DMS79 (cell line): Measurements from ENCODE around the gene NUP133.
"Not testable (repeated sequence)": the region's sequence is repeated elsewhere in the genome, so short reads cannot be mapped to it uniquely, and the experiment has no call there.

ENCODE experiments used
- DNase-seq: peaks from one replicate; lab custom pipeline; 2025; lab: John Stamatoyannopoulos, UW

The NUP133 gene

GRCh38 chr1:229448845-229449244 lies 59.3 kb downstream of the NUP133 start:
- no peak for DNase-seq

- DNase-seq: no peak
Observed at GRCh38 chr1:229448354-229448753, 59.8 kb downstream of the NUP133 start.

- DNase-seq: no peak
Observed at GRCh38 chr1:229447809-229448252, 60.3 kb downstream of the NUP133 start.

- no peak for DNase-seq
Observed at GRCh38 chr1:229445828-229446227, 62.3 kb downstream of the NUP133 start.

GRCh38 chr1:229440851-229441537 lies 67.1 kb downstream of the NUP133 start:
- no peak for DNase-seq

GRCh38 chr1:229438021-229438420 lies 70.1 kb downstream of the NUP133 start:
- DNase-seq: no peak

GRCh38 chr1:229437443-229437842 lies 70.7 kb downstream of the NUP133 start:
- DNase-seq: no peak

- no peak for DNase-seq
Observed at GRCh38 chr1:229436201-229436600, 71.9 kb downstream of the NUP133 start.

GRCh38 chr1:229434641-229435051 lies 73.5 kb downstream of the NUP133 start:
- DNase-seq: no peak

GRCh38 chr1:229434005-229434640 lies 74.0 kb downstream of the NUP133 start, which contains the start of gene ACTA1:
ACTA1 (minus strand) TSS chr1:229434094; CDS start chr1:229433115, 979 bp downstream.
- no peak for DNase-seq

- no peak for DNase-seq
Observed at GRCh38 chr1:229433364-229434004, 74.7 kb downstream of the NUP133 start.

- no peak for DNase-seq
Observed at GRCh38 chr1:229432905-229433304, 75.2 kb downstream of the NUP133 start.

GRCh38 chr1:229432116-229432461 lies 76.1 kb downstream of the NUP133 start:
- DNase-seq: no peak

GRCh38 chr1:229431284-229432115 lies 76.6 kb downstream of the NUP133 start:
- DNase-seq: no peak

- DNase-seq: no peak
Observed at GRCh38 chr1:229430761-229431283, 77.3 kb downstream of the NUP133 start.

GRCh38 chr1:229428256-229428655 lies 79.9 kb downstream of the NUP133 start:
- DNase-seq: no peak

- no peak for DNase-seq
Observed at GRCh38 chr1:229427572-229427971, 80.6 kb downstream of the NUP133 start.

- DNase-seq: no peak
Observed at GRCh38 chr1:229425564-229426159, 82.5 kb downstream of the NUP133 start.

- no peak for DNase-seq
Observed at GRCh38 chr1:229420765-229421164, 87.4 kb downstream of the NUP133 start.

- no peak for DNase-seq
Observed at GRCh38 chr1:229420224-229420623, 87.9 kb downstream of the NUP133 start.

GRCh38 chr1:229418586-229418985 lies 89.6 kb downstream of the NUP133 start:
- DNase-seq: not testable (repeated sequence)

GRCh38 chr1:229412810-229413209 lies 95.3 kb downstream of the NUP133 start:
- DNase-seq: not testable (repeated sequence)
